LNCAP (cell line): ENCODE results near the gene CELF4.

Experiments used
- TF ChIP-seq, protein P1 (sequence below): fragments of 450-650 bp; IDR thresholded peaks from 2 replicates; pipeline ENCODE4 v1.5.1; 2017; ENCODE audit warnings: mild to moderate bottlenecking

CELF4 gene

DNA sequence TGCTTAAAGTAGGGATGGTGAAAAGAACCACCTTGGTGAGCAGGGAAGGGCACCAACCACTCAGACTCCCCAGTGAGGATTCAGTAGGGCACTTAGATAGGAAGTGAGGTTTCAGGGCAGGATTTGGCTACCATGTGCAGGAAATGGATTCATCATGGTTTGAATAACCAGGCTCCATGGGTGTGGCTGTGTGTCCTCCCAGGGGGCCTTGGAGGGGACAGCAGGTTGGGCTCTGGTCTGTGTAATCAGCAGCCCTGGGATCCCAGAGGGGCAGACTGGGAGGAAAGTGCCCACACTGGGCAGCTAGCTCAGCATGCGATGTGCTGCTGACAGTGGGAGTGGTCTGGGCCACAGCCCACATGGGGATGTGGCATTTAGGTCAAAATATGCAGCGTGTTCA lies 224.6 kb downstream of the CELF4 start:
- TF ChIP-seq, protein P1, sequence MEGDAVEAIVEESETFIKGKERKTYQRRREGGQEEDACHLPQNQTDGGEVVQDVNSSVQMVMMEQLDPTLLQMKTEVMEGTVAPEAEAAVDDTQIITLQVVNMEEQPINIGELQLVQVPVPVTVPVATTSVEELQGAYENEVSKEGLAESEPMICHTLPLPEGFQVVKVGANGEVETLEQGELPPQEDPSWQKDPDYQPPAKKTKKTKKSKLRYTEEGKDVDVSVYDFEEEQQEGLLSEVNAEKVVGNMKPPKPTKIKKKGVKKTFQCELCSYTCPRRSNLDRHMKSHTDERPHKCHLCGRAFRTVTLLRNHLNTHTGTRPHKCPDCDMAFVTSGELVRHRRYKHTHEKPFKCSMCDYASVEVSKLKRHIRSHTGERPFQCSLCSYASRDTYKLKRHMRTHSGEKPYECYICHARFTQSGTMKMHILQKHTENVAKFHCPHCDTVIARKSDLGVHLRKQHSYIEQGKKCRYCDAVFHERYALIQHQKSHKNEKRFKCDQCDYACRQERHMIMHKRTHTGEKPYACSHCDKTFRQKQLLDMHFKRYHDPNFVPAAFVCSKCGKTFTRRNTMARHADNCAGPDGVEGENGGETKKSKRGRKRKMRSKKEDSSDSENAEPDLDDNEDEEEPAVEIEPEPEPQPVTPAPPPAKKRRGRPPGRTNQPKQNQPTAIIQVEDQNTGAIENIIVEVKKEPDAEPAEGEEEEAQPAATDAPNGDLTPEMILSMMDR, result no peak

DNA sequence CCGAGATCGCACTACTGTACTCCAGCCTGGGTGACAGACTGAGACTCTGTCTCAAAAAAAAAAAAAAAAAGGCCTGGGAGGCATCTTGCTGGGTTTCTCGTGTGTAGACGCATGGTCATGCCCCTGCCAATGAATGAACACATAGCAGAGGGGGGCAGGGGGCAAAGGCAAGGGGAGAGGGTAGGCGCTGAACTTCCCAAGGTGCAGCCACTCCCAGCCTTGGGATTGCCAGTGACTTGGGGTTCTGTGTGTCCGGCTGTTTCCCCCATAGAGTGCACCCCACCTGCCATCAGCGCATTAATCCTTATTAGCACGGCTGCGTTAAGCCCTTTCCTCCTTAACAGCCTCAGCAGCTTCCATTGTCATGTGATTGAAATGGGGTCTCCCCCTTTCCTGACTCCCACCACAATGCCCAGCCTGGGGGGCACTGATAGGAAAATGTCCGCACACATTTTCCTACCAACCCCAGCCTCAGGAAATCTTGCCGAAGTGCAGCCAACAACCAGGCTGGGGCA lies 225.8 kb downstream of the CELF4 start:
- TF ChIP-seq, protein P1, result no peak

DNA sequence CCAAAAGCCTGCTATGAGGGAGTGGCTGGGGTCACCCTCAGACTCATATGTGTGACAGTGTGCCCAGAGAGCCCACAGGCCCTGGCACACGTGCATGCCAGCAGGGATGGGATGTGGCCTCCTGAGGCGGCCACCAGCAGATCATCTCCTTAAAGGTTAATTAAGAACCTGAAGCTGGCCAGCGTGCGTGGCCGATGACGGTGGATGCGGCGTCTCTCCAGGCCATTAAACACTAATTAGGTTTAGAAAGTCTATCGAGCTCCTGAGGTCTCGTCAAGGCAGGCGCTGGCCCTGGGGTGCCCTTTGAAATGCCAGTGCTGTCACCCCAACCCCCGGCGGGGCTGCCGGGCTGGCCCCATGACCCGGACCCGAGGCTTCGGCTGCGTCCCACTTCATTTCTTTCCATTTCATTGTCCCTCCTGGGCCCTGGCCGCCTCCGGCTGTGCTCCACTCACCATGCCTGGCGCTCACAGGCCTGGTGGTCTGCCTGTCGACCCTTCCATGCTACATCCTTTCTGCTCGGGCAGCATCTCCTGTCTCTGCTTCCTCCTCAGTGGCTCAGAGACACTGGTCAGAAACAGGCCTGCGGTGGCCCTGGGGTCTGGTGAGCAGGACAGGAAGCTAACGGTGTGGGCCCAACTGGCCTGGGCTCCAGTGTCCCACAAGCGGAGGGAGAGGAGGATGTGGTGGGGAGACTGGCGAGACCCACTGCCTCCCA lies 228.9 kb downstream of the CELF4 start:
- TF ChIP-seq, protein P1, result no peak

DNA sequence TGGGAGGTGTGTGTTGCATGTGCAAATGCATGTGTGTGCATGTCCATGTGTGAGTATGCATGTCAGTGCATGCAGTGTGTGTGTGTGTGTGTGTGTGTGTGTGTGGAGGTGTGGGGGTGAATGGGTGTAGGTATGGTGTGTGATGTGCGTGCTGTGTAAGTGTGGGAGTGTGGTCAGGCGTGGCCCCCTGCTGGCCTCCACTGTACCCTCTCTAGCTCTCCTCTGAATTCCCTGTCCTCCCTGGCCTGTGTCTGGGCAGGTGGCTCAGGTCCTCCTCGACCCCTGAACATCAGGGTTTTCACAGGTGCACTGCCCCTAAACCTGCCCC lies 230.2 kb downstream of the CELF4 start:
- TF ChIP-seq, protein P1, result no peak

DNA sequence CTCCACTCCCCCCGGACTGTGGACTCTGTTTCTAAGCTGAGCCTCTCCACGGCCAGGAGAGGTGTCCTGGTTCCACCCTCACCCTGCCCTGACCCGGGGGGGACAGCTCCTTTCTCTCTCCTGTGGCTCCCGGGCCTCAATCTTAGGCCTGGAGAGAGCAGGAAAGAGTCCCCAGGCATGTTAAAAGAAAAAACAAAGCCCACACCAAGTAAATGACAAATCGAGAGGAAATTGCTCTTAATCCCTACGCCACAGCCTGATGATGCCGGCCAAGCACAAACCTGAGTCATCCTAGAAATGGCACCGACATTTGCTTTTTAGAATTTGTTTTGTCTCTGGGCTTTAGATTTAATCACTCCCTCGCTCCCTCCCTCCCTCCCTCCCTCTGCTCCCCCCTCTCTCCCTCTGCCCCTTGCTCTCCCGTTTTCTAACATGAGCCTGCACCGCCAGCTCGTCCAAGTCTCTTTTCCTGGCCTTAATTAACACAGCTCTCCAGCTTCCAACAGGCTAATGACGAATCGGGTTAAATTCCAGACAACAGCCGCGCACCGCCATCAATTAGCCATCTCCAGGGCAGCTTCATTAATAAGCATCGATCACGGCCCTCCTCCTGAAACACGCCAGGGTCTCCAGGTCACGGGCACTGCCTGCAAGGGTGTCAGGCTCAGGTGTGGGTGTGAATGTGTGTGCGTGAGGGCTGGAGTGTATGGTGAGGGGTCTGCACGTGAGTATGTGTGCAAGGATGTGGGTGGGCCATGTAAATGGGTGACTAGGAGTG lies 230.8 kb downstream of the CELF4 start:
- TF ChIP-seq, protein P1, result no peak

DNA sequence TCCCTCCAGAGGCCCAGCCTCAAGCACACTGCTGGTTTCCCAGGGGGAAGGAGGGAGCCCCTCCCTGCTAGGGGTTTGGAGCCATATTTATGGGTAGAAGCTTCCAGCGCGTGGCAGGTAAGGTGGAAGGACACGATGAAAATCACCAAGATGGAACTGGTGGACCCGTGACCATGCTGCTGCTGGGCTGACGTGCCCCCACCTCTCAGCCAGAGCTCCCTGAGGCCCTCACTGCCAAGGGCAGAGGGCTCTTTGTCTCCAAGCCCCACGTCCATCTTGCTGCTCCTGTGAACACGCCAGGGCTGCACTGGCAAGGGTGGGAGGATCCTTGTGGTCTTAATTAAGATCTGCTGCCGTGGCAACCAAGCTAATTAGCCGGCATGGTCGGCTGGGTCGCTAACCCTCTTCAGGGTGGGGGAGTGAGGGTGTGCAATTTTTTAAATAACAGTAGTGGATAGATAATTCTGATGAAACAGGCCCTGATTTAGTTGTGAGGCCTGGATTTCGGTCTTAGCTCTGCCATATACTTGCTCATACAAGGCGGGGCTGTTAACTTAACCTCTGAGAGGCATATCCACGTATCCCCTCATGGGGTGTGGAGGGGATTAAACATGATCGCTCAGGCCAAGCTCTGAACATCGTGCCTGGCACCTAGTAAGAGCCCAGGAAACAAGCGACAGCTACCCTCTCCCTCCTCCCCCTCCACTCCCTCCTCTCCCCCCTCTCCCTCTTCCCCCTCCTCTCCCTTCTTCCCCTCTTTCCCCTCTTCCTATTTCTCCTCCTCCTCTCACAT lies 232.8 kb downstream of the CELF4 start:
- TF ChIP-seq, protein P1, result no peak

DNA sequence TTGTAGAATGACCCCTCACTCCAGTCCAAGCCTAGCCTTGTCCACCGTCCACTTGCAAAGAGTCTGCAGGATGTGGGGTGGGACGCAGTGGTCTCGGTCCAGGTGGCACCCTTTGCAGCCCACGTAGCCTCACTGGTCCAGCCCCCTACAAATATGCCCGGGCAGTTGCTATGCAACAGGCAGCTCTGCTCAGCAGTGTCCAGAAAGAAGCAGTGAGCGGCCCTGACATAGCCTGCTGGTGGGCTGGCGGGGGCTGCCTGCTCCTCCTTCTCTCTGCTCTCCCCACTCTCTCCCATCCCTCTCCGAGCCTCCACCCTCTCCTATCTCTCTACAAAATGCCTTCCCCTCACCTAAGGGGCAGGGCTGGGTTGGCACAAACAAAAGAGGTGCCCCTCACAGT lies 233.4 kb downstream of the CELF4 start:
- TF ChIP-seq, protein P1, result no peak
